ENCODE data around the gene SIN3A.
A peak's percentile ranks its signal among the peaks of the same experiment; 100 is the strongest.
"Not testable (repeated sequence)": the region's sequence is repeated elsewhere in the genome, so short reads cannot be mapped to it uniquely, and the experiment has no call there.

The SIN3A gene

DNA sequence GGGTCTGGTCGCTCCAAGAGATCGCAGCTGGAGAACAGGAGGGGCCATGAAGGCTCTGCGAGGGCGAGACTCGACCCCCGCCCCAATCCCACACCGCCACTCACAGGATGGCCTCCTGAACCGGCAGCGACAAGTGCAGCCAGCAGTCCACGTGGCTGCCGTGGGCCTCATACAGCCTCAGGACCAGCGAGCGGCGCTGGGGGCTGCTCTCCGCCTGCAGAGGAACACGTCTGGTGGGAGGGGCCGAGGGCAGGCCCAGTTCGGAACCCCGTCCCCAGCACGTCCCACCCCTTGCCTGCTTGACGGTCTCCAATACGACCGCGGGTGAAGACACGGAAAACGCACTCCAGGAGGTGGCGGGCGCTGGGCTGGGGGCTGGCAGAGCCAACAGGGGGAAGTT lies 95.5 kb downstream of the SIN3A start:
- no peak for DNase-seq (ENCODE audit: low read depth)

DNA sequence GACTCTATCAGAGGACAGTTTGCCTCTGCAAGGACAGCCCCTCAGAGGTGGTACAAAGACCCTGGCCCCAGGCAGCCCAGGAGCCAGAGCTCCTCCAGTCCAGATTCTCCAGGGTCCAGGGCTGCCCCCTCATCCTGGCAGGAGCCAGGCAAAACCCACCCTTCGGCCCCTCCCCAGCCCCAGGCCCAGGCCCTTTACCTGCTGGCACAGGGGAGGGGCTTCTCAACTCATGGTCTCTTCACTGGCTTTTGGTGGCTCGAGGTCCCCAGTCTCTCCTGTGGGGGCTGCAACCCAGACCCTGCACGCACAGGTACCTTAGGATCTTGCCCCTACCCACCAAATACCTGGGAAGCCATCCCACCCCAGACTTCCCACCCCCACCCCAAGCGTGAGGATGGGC lies 96.1 kb downstream of the SIN3A start:
- no peak for DNase-seq (ENCODE audit: low read depth)

DNA sequence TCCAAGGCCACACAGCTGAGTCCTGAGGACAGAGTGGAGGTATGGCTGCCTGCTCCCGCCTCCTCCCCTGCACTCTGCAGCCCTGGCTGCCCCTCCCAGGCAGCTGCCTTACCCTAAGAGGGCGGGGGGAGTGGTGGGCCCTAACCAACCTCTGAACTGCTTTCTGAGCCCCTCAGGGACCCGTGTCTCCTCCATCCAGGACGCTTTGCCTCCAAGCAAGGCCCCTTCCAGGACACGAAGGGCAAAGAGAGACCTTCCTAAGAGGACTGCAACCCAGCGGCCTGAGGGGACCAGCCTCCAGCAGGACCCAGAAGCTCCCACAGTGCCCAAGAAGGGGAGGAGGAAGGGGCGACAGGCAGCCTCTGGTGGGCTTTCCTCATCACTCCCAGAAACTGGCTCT lies 97.0 kb downstream of the SIN3A start:
- no peak for DNase-seq (ENCODE audit: low read depth)

DNA sequence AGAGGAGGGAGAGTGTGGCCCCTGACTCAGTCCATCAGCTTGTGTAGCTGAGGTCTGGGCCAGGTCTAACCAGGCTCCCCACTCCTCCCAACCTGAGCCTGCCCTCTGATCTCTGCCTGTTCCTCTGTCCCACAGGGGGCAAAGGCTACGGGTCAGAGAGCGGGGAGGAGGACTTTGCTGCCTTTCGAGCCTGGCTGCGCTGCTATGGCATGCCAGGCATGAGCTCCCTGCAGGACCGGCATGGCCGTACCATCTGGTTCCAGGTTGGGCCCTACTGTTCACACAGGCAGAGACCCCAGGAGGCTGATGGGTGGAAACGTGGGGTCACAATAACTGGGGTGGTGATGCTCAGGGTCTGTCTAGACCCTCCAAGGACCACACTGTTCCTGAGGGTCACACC lies 97.9 kb downstream of the SIN3A start:
- DNase-seq (ENCODE audit: low read depth): no peak

DNA sequence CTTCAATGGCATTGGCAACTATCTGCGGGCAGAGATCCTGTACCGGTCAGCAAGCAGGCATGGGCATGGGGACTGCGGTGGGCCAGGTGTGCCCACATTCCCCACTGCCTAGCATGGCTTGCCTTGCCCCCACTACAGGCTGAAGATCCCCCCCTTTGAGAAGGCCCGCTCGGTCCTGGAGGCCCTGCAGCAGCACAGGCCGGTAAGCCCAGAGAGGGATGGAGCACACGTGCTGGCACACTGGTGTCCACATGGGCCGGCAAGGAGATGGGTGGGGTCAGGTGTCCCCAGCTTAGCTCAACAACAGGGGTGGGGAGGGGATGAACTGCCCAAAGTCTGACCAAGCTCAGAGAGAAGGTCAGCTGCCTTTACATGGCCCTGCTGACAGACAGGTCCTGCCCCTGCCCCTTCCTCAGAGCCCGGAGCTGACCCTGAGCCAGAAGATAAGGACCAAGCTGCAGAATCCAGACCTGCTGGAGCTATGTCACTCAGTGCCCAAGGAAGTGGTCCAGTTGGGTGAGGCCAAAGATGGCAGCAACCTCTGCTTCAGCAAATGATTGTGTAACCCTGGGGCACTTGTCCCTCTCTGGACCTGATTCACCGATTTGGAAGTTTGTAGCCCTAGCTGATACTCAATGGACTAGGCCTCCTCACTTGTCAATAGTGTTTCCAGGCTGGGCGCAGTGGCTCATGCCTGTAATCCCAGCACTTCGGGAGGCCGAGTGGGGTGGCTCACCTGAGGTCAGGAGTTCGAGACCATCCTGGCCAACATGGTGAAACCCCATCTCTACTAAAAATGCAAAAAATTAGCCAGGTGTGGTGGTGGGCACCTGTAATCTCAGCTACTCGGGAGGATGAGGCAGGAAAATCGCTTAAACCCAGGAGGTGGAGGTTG lies 99.1 kb downstream of the SIN3A start:
- DNase-seq (ENCODE audit: low read depth): no peak

DNA sequence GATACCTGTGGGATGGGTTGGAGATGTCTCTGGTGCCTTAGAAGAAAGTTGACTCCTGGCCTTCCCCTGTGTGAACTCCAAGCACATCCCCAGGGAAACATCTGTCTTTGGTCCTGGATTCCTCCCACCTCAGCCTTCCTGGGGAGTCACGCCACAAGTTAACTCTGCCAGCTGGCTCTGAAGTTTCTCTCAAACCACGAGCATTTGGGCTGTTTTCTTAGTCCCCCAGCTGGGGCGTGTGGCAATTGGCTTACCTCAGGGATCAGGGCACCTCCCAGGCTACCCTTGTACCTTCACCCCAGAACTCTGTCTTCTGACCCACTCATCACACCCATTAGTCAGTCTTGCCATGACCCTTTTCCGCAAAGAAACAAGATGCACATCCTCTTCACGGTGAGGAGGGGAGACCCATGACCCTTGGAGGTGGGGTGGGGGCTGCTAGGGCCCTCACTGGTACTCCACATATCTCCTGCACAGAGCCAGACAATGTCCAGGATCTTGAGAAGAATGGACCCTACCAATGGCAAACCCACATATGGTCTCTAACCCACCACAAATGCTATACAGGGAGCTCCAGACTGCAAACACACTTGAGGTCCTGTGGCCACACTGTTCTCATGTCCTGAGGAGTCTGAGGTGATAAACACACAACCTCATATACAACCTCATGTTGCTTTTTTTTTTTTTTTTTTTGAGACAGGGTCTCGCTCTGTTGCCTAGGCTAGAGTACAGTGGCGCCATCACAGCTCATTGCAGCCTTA lies 100.7 kb downstream of the SIN3A start:
- DNase-seq (ENCODE audit: low read depth): no peak

DNA sequence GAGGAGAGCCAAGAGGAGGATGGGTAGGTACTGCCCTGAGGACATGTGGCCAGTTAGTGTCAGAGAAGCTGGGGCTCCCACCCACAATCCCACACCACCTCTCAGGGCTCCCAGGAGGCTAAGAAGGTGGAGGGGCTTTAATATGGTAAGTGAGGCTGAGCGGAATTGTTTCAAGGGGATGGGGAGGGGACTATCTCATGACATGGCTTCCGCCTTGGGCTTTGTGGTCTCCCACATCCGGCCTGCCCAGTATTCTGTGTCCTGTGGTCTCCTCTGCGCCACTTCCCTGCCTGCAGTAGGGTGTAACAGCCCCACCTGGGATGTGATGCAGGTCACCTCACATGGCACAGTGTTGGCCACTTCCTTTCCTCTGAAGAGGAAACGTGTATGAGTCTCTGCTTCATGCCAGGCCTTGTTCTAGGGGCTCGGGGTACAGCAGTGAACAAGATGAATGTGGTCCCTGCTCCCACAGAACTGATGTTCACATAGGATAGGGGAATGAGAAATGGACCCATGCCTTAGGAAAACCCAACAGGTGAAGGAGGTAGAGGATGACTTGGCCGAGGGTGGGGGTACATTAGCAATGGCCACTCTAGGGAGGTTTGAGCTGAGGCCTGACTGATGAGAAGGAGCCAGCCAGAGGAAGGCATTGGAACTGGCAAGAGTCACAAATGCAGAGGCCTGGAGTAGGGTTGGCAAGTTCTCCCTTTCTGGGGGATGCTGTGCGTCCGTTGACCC lies 101.5 kb downstream of the SIN3A start:
- peak; percentile 50 for DNase-seq (ENCODE audit: low read depth)

DNA sequence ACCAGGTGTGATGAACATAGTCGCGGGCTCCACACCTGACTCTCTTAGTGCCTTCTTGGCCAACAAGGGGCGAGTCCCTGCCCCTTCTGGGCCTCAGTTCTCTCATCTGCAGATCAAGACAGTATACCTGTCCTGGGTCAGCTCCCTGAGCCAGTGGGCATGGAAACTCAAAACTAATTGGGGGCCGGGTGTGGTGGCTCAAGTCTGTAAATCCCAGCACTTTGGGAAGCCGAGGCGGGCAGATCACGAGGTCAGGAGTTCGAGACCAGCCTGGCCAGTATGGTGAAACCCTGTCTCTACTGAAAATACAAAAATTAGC lies 102.2 kb downstream of the SIN3A start:
- not testable (repeated sequence) for DNase-seq (ENCODE audit: low read depth)

DNA sequence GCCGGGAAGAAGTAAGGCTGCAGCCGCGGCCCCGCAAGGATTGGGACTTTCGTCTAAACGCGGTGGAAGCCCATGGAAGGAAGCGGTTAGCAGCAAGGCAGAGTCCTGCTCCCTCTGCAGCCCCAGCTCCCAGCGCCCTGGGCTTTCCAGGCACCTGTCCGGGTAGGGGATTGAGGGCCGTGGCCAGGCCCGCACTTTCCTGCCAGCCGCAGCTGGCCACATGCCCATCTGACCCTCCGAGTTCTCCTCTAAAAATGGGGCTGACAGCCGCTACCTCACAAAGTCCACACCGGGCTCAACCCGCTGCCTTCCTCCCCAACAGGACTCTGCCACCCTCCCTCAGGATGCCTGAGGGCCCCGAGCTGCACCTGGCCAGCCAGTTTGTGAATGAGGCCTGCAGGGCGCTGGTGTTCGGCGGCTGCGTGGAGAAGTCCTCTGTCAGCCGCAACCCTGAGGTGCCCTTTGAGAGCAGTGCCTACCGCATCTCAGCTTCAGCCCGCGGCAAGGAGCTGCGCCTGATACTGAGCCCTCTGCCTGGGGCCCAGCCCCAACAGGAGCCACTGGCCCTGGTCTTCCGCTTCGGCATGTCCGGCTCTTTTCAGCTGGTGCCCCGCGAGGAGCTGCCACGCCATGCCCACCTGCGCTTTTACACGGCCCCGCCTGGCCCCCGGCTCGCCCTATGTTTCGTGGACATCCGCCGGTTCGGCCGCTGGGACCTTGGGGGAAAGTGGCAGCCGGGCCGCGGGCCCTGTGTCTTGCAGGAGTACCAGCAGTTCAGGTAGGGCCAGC lies 102.7 kb downstream of the SIN3A start:
- no peak for DNase-seq (ENCODE audit: low read depth)

DNA sequence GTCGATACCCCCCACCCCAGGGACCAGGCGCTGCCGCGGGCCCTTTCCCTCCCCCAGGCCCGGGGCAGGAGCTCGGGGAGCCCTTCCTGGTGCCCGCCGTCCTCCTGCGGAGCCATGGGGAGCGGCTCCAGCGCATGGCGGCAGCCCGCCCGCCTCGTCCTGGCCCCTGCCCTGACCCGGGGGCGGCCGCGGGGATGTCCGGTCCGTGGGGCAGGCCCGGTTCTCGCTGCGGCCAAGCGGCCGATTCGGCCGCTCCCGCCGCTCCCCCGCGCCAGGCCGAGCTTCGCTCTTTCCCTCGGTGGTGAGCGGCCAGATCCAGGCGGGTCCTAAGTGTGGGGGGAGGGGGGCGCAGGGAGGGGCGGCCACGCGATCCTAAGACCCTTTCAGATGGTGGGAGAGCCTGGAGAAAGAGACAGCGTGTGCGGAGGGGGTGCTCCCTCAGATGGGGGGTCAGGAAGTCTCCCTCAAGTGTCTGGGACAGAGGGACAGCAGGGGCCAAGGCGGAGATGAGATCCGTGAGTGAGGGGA lies 103.4 kb downstream of the SIN3A start:
- DNase-seq (ENCODE audit: low read depth): no peak

DNA sequence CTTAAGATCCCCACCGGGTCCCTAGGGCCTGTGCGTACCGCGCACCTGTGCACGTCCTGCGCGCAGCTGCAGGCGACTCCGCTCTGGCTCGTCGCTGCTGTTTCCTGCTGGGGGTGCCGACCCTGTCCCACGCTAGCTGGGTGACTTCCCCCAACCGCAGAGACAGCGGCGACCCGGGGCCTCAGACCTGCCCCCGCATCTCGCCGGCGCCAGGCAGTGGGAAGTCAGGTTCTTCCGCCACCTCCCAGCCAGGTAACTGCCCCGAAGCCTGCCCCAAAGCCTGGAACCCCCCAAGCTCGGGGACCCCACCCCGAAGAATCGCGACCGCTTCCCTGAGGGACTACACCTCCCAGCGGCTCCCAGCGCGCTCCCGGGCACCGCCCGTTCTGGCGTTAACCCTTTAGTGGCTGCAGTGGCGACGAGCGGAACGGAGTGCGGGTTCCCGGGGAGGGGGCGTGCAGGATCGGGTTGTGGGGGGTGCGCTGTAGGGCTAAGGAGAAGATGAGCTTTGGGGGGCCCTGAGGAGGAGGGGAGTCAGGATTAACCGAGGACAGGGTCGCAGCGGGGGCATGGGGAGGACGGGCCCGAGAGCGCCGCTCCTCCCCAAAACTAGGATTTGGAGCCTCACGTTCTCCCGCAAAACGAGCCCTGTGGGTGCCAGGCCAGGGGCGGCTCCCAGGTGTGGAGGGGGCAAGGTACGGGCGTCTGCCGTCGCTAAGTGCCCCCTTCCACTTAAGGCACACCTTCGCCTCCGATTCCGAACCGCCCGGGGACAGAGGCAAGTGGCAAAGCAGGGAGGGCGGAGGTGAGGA lies 104.1 kb downstream of the SIN3A start:
- DNase-seq (ENCODE audit: low read depth): peak; percentile 33

DNA sequence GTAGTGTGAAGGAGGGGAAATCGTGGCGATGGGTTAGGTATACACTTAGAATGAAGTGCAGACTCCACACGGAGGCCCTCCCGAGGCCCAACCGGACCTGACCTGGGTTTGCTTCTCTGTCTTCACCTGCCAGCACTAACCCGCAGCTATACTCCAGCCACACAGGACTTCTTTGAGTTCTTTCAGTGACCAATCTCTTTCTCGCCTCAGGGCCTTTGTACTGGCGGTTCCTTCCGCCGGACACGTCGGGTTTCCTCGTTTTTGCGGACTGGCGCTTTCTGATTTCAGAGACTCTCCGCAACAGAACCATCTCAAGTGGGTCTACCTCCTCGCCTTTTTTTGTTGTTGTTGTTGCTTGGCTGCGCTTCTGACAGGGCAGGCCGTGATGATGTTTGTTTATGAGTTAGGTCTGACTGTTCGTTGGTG lies 104.7 kb downstream of the SIN3A start, which contains the start of gene NEIL1:
NEIL1 (plus strand) TSS at position 244 of the 426 bp plus-strand sequence. CDS start 1,867 bp downstream, outside the sequence.
- DNase-seq (ENCODE audit: low read depth): no peak

DNA sequence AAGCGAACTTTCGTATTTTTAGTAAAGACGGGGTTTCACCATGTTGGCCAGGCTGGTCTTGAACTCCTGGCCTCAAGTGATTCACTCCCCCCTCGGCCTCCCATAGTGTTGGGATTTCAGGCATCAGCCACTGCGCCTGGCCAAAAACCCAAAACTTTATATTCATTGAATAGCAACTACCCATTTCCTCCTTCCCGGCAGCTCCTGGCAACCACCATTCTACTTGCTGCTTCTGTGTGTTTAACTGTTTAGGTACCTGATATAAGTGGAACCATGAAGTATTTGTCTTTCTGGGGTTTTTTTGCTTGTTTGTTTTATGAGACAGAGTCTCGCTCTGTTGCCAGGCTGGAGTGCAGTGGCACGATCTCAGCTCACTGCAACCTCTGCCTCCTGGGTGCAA lies 107.5 kb downstream of the SIN3A start:
- not testable (repeated sequence) for DNase-seq (ENCODE audit: low read depth)

DNA sequence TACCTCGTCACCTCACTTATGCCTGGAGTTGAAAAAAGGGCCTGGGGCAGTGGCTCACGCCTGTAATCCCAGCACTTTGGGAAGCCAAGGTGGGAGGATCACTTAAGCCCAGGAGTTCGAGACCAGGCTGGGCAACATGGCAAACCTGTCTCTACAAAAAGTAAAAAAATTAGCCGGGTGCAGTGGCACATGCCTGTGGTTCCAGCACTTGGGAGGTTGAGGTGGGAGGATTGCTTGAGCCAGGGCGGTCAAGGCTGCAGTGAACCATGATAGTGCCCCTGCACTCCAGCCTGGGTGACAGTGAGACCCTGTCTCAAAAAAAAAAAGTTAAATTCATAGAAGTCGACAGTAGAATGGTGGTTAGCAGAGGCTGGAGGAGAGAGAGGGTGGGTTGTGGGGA lies 109.3 kb downstream of the SIN3A start:
- DNase-seq (ENCODE audit: low read depth): no peak

DNA sequence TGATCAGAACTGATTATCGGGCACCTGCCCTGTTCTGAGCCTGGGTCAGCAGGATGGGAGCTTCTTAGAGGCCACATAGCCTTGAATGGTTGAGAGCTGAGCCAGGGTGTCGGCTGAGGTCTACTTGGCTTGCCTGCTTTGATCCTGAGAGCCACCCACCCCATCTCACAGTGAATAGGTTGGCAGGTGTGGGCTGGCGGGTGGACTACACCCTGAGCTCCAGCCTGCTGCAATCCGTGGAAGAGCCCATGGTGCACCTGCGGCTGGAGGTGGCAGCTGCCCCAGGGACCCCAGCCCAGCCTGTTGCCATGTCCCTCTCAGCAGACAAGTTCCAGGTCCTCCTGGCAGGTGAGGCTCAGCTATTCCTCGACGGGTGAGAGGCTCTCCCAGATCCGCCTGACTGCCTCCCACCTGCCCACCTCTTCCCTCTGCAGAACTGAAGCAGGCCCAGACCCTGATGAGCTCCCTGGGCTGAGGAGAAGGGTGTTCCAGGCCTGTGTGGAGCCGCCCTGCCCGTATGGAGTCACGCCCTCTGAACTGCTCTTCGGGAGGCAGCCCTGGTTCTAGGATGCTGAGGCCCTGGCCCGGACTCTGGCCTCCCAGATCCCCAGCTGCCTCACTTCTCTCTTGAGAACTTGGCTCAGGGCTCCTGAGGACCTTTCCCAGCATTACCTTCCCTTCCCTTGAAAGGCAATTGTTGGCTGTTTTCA lies 111.8 kb downstream of the SIN3A start:
- DNase-seq (ENCODE audit: low read depth): no peak

DNA sequence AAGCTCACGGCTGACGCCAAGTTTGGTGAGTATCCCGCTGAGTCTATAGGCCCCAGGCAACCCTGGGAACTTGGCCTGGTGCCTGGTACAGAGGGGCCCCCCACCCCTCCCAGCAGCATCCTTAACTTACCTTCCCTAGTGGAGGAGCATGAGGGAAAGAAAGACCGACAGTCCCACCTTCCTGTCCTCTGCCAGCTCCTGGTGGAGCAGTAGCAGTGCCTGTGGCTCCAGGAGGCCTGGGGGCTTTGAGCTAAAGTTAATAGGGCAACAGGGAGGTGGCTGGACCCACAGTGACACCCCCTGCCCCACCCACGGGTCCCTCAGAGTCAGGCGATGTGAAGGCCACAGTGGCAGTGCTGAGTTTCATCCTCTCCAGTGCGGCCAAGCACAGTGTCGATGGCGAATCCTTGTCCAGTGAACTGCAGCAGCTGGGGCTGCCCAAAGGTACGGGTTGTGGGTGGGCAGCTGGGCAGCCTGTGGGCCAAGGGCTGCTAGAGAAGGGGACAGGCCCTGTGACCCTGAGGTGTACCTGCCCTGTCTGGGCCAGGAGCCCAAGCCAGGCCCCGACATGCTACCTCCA lies 112.7 kb downstream of the SIN3A start:
- DNase-seq (ENCODE audit: low read depth): no peak

DNA sequence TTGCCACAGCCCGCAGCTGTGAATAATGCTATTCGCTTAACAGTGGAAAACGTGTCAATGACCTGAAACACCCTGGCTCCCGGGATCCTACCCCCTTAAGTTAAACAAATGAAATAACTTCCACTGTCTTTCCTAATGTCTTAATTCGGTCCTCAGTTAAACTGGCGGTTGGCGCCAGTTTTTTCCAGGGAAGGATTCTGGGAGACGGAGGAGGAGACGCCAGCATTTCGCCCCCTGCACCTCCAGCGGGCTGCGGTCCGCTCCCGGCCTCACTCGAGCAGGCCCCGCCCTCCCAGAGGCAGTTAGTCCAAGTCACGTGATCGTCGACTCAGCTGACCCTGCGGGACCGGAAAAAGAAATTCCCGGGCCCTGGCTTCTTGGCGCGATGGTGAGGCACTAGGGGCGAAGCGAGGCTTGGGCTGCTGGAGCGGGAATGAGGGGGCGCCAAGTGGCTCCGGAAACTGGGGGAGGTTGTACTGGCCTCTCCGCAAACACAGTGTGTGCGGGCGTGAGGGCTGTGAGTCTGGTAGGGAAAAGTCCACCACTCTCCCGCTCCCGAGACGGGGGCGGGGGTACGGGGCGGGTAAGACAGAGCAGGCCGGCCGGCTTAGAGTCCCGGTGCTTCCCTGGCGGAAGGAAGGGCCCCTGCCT lies 115.7 kb downstream of the SIN3A start, which contains the start of gene COMMD4:
COMMD4 (plus strand) TSS at position 359 of the 651 bp plus-strand sequence; CDS start at position 386, 27 bp downstream.
- DNase-seq (ENCODE audit: low read depth): peak; percentile 27

DNA sequence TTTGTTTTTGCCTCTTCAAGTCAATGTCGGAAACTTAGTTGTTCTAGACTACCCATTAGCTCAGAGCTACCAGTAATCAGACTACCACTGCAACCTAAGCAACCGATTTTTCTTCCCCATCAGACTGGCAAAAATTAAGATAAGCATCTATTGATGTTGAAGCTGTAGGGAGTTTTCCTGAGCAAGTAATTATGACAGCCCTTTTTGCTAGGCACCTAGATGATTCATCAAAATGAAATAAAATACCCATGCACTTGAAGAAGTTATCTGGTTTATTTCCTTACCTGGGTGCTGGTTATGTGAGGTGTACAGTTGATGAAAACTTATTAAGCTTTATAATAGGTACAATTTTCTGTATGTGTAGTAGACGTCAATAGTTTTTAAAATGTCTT lies 116.2 kb downstream of the SIN3A start:
- no peak for DNase-seq (ENCODE audit: low read depth)
